Liver (tissue), 9 donors: ENCODE results near the gene GRWD1. TPM values are rescaled to one million over a fixed set of nuclear protein-coding genes. Genes with fewer than 3 reads are reported as not detected.

ENCODE experiments used
- DNase-seq: peaks from one replicate; pipeline ENCODE4 v3.0.0-alpha.2; 2017; ENCODE audit warnings: low spot score
- H3K27ac ChIP-seq, 2 donors: one replicate each; pipeline ENCODE4 v1.7.0; 2013; ENCODE audit warnings: inconsistent platforms in 2 of 2, low read length in 2 of 2, control low read depth in 1 of 2, low read depth in 1 of 2, mild to moderate bottlenecking in 1 of 2
- H3K27me3 ChIP-seq, 4 donors: one replicate each; pipeline versions ENCODE4 v1.6.1 to v1.7.0; 2013; ENCODE audit warnings: low read length in 3 of 4, inconsistent platforms in 1 of 4, mild to moderate bottlenecking in 1 of 4, moderate library complexity in 1 of 4; ENCODE audit not compliant: control insufficient read depth in 4 of 4, insufficient read depth in 4 of 4
- H3K36me3 ChIP-seq, 4 donors: one replicate each; pipeline versions ENCODE4 v1.6.1 to v1.7.0; 2013; ENCODE audit warnings: low read length in 3 of 4, mild to moderate bottlenecking in 3 of 4, low read depth in 1 of 4, moderate library complexity in 1 of 4; ENCODE audit not compliant: control insufficient read depth in 4 of 4, insufficient read depth in 3 of 4
- H3K4me1 ChIP-seq, 4 donors: one replicate each; pipeline versions ENCODE4 v1.6.1 to v1.7.0; 2013; ENCODE audit warnings: low read length in 3 of 4, mild to moderate bottlenecking in 3 of 4, moderate library complexity in 1 of 4; ENCODE audit not compliant: control insufficient read depth in 4 of 4, insufficient read depth in 4 of 4
- H3K4me3 ChIP-seq, 3 donors: one replicate each; pipeline versions ENCODE4 v1.6.1 to v1.7.0; 2013; ENCODE audit warnings: low read length in 3 of 3, control low read depth in 1 of 3, low read depth in 1 of 3, mild to moderate bottlenecking in 1 of 3
- H3K9ac ChIP-seq, 2 donors: one replicate each; pipeline ENCODE4 v1.7.0; 2013; ENCODE audit warnings: low read length in 2 of 2, mild to moderate bottlenecking in 2 of 2, moderate library complexity in 2 of 2, control low read depth in 1 of 2, low read depth in 1 of 2
- H3K9me3 ChIP-seq, 4 donors: one replicate each; pipeline versions ENCODE4 v1.6.1 to v1.7.0; 2013; ENCODE audit warnings: low read length in 3 of 4; ENCODE audit not compliant: control insufficient read depth in 4 of 4
- ATF3 ChIP-seq: IDR thresholded peaks from 2 replicates; pipeline ENCODE4 v1.6.1; 2016; ENCODE audit warnings: antibody characterized with exemption
- CTCF ChIP-seq: fragments of 150-350 bp; IDR thresholded peaks from 2 replicates; pipeline ENCODE4 v1.5.1; 2017; ENCODE audit warnings: improper control_type of control experiment, low read depth, low read length; ENCODE audit not compliant: missing input control
- EGR1 ChIP-seq, 2 donors: IDR thresholded peaks; 2 replicates each; pipeline ENCODE4 v1.6.1; 2016 to 2018; ENCODE audit warnings: antibody characterized with exemption in 2 of 2, low read depth in 2 of 2
- FOXA1 ChIP-seq: IDR thresholded peaks from 2 replicates; pipeline ENCODE4 v1.6.1; 2016; ENCODE audit warnings: antibody characterized with exemption
- FOXA2 ChIP-seq: IDR thresholded peaks from 2 replicates; pipeline ENCODE4 v1.6.1; 2016; ENCODE audit warnings: antibody characterized with exemption
- GABPA ChIP-seq, 2 donors: IDR thresholded peaks in 1 of 2; conservative IDR thresholded peaks in 1 of 2; 2 replicates each; pipeline ENCODE4 v1.6.1; 2016; ENCODE audit warnings: antibody characterized with exemption in 2 of 2, mild to moderate bottlenecking in 1 of 2, moderate library complexity in 1 of 2
- HNF4A ChIP-seq, 2 donors: conservative IDR thresholded peaks; 2 replicates each; pipeline ENCODE4 v1.6.1; 2016; ENCODE audit warnings: antibody characterized with exemption in 2 of 2, mild to moderate bottlenecking in 2 of 2
- HNF4G ChIP-seq: IDR thresholded peaks from 2 replicates; pipeline ENCODE4 v1.6.1; 2016; ENCODE audit warnings: antibody characterized with exemption
- JUND ChIP-seq, 2 donors: IDR thresholded peaks; 2 replicates each; pipeline ENCODE4 v1.6.1; 2016; ENCODE audit warnings: antibody characterized with exemption in 2 of 2
- MAX ChIP-seq: IDR thresholded peaks from 2 replicates; pipeline ENCODE4 v1.6.1; 2016; ENCODE audit warnings: antibody characterized with exemption
- NR2F2 ChIP-seq: IDR thresholded peaks from 2 replicates; pipeline ENCODE4 v1.6.1; 2016; ENCODE audit warnings: antibody characterized with exemption
- RAD21 ChIP-seq, 2 donors: IDR thresholded peaks; 2 replicates each; pipeline ENCODE4 v1.6.1; 2016; ENCODE audit warnings: antibody characterized with exemption in 2 of 2, mild to moderate bottlenecking in 2 of 2
- REST ChIP-seq: IDR thresholded peaks from 2 replicates; pipeline ENCODE4 v1.6.1; 2016; ENCODE audit warnings: antibody characterized with exemption, mild to moderate bottlenecking
- RXRA ChIP-seq, 2 donors: IDR thresholded peaks; 2 replicates each; pipeline ENCODE4 v1.6.1; 2017 to 2018; ENCODE audit warnings: antibody characterized with exemption in 2 of 2, mild to moderate bottlenecking in 1 of 2
- SP1 ChIP-seq: IDR thresholded peaks from 2 replicates; pipeline ENCODE4 v1.6.1; 2018; ENCODE audit warnings: antibody characterized with exemption, mild to moderate bottlenecking
- TAF1 ChIP-seq: conservative IDR thresholded peaks from 2 replicates; pipeline ENCODE4 v1.6.1; 2016; ENCODE audit warnings: antibody characterized with exemption, mild to moderate bottlenecking
- YY1 ChIP-seq: IDR thresholded peaks from 2 replicates; pipeline ENCODE4 v1.6.1; 2016; ENCODE audit warnings: antibody characterized with exemption, mild to moderate bottlenecking
- ZBTB33 ChIP-seq: IDR thresholded peaks from 2 replicates; pipeline ENCODE4 v1.6.1; 2016; ENCODE audit warnings: antibody characterized with exemption
- WGBS: extraction: QIAGEN DNeasy Blood & Tissue Kit; methylation state at CpG from one replicate; pipeline ENCODE4 v1.1.7; 2013; 5-methylcytosine and 5-hydroxymethylcytosine counted together
- polyA plus RNA-seq, 2 donors: library from polyadenylated mRNA; stranded (reverse) in 1 of 2; unstranded in 1 of 2; fragments of 200-250 nt in 1 of 2; fragments of >200 nt in 1 of 2; fragmentation: Nextera tagmentation in 1 of 2; extraction: Ambion mirVana in 1 of 2; gene quantifications; one replicate each; pipeline versions ENCODE4 v1.2.1 to v1.2.3, GENCODE V29; 2013 to 2015
- total RNA-seq, 2 donors: library from RNA; depleted of rRNA; stranded (reverse); fragments of >200 nt; gene quantifications; one replicate each; pipeline ENCODE4 v1.2.3, GENCODE V29; 2014
- donor health status: healthy.
- donor health status: healthy.
- donor health status: healthy.
- donor health status: healthy.
- donor health status: healthy.

GRWD1 gene
- total and polyA plus RNA-seq, 4 donors, result 7.1 to 31.7 (median 15.3) TPM

- TF ChIP-seq REST (no peak), NR2F2 (no peak), RAD21 (IDR thresholded peaks at IDR 0.05) (no peak), RXRA (IDR thresholded peaks at IDR 0.05) (no peak), TAF1 (no peak), SP1 (no peak), JUND (IDR thresholded peaks at IDR 0.05) (no peak), YY1 (no peak), CTCF (no peak), ATF3 (no peak), MAX (no peak), HNF4A (conservative IDR thresholded peaks at IDR 0.05) (no peak)
Measured at GRCh38 chr19:48403606-48404005, 42.2 kb upstream of the GRWD1 start (continued).

- Histone ChIP-seq H3K36me3 (no peaks in the 10 kb centered on the region), H3K27me3 (no peaks in the 10 kb centered on the region), H3K9ac (no peak overlapping the region), H3K9me3 (peaks cover 0 to 3% (median under 1%) of the 10 kb centered on the region in 4 donors), H3K4me3 (no peak overlapping the region), H3K27ac (no peak overlapping the region), H3K4me1 (peaks cover 0 to 3% (median 0%) of the 10 kb centered on the region in 4 donors)
- DNase-seq, result no peak
- no peak for TF ChIP-seq RXRA (IDR thresholded peaks at IDR 0.05)
- no peak for TF ChIP-seq HNF4A (conservative IDR thresholded peaks at IDR 0.05)
- TF ChIP-seq MAX, result no peak
- no peak for TF ChIP-seq JUND (IDR thresholded peaks at IDR 0.05)
- TF ChIP-seq ATF3, result no peak
- no peak for TF ChIP-seq TAF1
- no peak for TF ChIP-seq FOXA1
- TF ChIP-seq HNF4G, result no peak
- TF ChIP-seq GABPA (IDR thresholded peaks at IDR 0.05 in 1 of 2, conservative IDR thresholded peaks at IDR 0.05 in 1 of 2), result no peak
- TF ChIP-seq ZBTB33, result no peak
- TF ChIP-seq SP1, result no peak
- TF ChIP-seq FOXA2, result no peak
- no peak for TF ChIP-seq CTCF
- no peak for TF ChIP-seq YY1
- no peak for TF ChIP-seq NR2F2
- TF ChIP-seq EGR1 (IDR thresholded peaks at IDR 0.05; ENCODE audit: low read depth in 2 of 2), result no peak
- TF ChIP-seq RAD21 (IDR thresholded peaks at IDR 0.05), result no peak
- TF ChIP-seq REST, result no peak
- WGBS, result 91% methylated on average over 27 of the region's 27 CpGs
Measured at GRCh38 chr19:48405010-48405659, 40.6 kb upstream of the GRWD1 start.
